Measurements from ENCODE around the gene EOLA1. TPM values are rescaled to one million over a fixed set of nuclear protein-coding genes. Genes with fewer than 3 reads are reported as not detected.

The EOLA1 gene
- total and polyA plus RNA-seq, 2 donors (not counting 1 experiment from before 2014, with no cell fraction given): 13.5 to 14.1 TPM

DNA sequence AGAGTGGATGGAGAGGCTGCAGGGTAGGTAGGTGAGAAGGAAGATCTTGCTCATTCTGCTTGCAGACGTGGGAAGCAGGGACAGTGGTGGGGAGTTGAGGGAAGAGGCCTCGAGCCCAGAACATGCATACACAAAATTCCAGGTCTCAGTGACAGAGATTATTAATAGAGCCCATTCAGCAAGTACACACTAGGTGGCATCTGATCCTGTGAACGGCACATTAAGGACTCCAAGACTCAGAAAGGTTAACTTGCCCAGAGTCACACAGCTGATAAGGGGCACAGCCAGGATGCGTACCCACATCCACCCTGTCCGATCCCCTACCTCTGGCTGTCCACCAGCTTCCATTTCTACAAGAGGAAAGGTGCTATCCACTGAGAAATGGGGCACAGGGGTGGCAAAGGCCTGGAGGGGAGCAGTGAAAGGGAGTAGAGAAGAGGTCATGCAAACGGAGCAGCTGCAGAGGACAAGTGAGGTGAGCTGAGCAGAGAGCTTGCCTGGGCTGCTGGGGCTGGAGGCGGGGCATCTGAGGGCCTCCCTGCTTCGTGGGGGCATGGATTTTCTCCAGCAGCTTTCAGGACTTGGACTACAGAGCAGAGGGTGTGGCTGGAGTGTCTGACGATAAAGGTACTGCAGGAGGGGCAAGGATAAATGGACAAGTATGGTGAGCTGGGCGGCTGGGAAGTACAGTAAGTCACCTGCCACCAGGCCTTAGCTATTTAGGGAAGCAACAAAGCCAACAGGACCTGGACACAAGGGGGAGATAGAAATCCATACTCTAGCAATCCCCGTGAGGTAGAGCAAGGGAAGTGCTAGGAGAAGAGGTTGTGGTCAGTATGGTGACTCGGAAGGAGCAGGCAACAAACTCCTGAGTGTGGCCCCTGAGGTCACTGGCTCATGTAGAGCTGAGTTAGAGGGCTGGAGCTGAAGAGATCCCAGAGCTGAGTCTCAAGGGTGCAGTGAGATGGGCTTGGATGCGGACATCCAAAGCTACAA lies 46.9 kb upstream of the EOLA1 start:
- H3K27ac ChIP-seq (ENCODE audit: insufficient read depth, low read length): no peak overlapping the region
- H4K20me1 ChIP-seq (ENCODE audit: control insufficient read depth, extremely low read depth, insufficient read depth, low read length): no peaks in the 10 kb centered on the region
- no peaks in the 10 kb centered on the region for H3K9me3 ChIP-seq (ENCODE audit: control insufficient read depth, insufficient read depth, low read depth, low read length)
- DNase-seq (ENCODE audit: low read depth in 2 of 2): no peak
- H3K36me3 ChIP-seq (ENCODE audit: control insufficient read depth, insufficient read depth, low read length): peaks cover 6% of the 10 kb centered on the region
- no peak for TF ChIP-seq EZH2 (IDR thresholded peaks at IDR 0.05; ENCODE audit: low read length, missing control alignments)
- TF ChIP-seq, protein P1, sequence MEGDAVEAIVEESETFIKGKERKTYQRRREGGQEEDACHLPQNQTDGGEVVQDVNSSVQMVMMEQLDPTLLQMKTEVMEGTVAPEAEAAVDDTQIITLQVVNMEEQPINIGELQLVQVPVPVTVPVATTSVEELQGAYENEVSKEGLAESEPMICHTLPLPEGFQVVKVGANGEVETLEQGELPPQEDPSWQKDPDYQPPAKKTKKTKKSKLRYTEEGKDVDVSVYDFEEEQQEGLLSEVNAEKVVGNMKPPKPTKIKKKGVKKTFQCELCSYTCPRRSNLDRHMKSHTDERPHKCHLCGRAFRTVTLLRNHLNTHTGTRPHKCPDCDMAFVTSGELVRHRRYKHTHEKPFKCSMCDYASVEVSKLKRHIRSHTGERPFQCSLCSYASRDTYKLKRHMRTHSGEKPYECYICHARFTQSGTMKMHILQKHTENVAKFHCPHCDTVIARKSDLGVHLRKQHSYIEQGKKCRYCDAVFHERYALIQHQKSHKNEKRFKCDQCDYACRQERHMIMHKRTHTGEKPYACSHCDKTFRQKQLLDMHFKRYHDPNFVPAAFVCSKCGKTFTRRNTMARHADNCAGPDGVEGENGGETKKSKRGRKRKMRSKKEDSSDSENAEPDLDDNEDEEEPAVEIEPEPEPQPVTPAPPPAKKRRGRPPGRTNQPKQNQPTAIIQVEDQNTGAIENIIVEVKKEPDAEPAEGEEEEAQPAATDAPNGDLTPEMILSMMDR (conservative IDR thresholded peaks at IDR 0.05 in 1 of 2, IDR thresholded peaks at IDR 0.05 in 1 of 2; ENCODE audit: low read depth in 1 of 2, low read length in 2 of 2): no peak
- no peak overlapping the region for H3K9ac ChIP-seq (ENCODE audit: insufficient read depth, low read length)
- no peaks in the 10 kb centered on the region for H3K27me3 ChIP-seq (ENCODE audit: control insufficient read depth, insufficient read depth, low read length)
- no peak overlapping the region for H3K4me2 ChIP-seq (ENCODE audit: extremely low read depth, insufficient read depth, low read length)
- no peak overlapping the region for H3K4me3 ChIP-seq (replicated peaks in 1 of 4; ENCODE audit: control extremely low read depth in 1 of 4, insufficient read depth in 1 of 4, low read depth in 3 of 4, low read length in 4 of 4)
- H2AFZ ChIP-seq (ENCODE audit: low read length): no peak overlapping the region
- H3K79me2 ChIP-seq (ENCODE audit: control insufficient read depth, insufficient read depth, low read length): no peaks in the 10 kb centered on the region
- peaks cover 8% of the 10 kb centered on the region for H3K4me1 ChIP-seq (ENCODE audit: control insufficient read depth, extremely low read depth, insufficient read depth, low read length)

DNA sequence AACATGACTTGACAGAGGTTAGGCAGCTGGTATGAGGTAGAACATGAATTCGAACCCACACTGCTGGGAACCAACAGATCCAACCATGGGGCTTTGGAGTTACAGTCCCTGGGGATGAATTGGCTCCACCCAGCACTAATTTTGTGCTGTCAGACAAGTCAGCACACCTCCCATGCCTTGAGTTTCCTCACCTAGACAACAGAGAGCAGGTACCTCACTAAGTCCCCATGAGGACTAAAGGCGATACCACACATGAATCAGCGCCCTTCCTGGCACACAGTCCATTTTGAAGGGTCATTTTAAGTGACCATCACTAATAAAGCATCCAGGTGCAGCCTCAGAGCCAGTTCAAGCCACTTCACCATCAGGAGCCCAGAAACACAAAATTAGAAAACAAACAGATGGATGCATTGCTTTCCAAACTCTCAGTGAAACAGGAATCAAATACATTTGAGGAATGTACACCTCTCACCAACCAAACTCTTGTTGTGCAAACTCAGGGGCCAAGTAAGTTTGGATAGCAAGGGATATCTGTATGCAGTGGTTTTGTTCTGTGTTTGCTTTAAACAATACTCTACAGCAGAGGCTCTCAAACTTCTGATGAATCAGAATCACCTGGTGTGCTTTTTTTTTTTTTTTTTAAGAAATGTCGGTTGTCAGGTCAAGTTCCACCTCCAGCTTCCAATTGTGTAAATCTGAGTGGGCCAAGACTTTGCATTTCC lies 45.8 kb upstream of the EOLA1 start:
- H3K27me3 ChIP-seq (ENCODE audit: control insufficient read depth, insufficient read depth, low read length): no peaks in the 10 kb centered on the region
- peaks cover 8% of the 10 kb centered on the region for H3K4me1 ChIP-seq (ENCODE audit: control insufficient read depth, extremely low read depth, insufficient read depth, low read length)
- peaks cover 6% of the 10 kb centered on the region for H3K36me3 ChIP-seq (ENCODE audit: control insufficient read depth, insufficient read depth, low read length)
- H3K4me3 ChIP-seq (replicated peaks in 1 of 4; ENCODE audit: control extremely low read depth in 1 of 4, insufficient read depth in 1 of 4, low read depth in 3 of 4, low read length in 4 of 4): no peak overlapping the region
- H3K9ac ChIP-seq (ENCODE audit: insufficient read depth, low read length): no peak overlapping the region
- peak in 1 of 2 donors; percentile 49 for DNase-seq (ENCODE audit: low read depth in 2 of 2)
- H2AFZ ChIP-seq (ENCODE audit: low read length): no peak overlapping the region
- no peak overlapping the region for H3K27ac ChIP-seq (ENCODE audit: insufficient read depth, low read length)
- TF ChIP-seq EZH2 (IDR thresholded peaks at IDR 0.05; ENCODE audit: low read length, missing control alignments): no peak
- TF ChIP-seq, protein P1 (conservative IDR thresholded peaks at IDR 0.05 in 1 of 2, IDR thresholded peaks at IDR 0.05 in 1 of 2; ENCODE audit: low read depth in 1 of 2, low read length in 2 of 2): no peak
- H3K4me2 ChIP-seq (ENCODE audit: extremely low read depth, insufficient read depth, low read length): no peak overlapping the region
- no peaks in the 10 kb centered on the region for H3K79me2 ChIP-seq (ENCODE audit: control insufficient read depth, insufficient read depth, low read length)
- H3K9me3 ChIP-seq (ENCODE audit: control insufficient read depth, insufficient read depth, low read depth, low read length): no peaks in the 10 kb centered on the region
- H4K20me1 ChIP-seq (ENCODE audit: control insufficient read depth, extremely low read depth, insufficient read depth, low read length): no peaks in the 10 kb centered on the region

DNA sequence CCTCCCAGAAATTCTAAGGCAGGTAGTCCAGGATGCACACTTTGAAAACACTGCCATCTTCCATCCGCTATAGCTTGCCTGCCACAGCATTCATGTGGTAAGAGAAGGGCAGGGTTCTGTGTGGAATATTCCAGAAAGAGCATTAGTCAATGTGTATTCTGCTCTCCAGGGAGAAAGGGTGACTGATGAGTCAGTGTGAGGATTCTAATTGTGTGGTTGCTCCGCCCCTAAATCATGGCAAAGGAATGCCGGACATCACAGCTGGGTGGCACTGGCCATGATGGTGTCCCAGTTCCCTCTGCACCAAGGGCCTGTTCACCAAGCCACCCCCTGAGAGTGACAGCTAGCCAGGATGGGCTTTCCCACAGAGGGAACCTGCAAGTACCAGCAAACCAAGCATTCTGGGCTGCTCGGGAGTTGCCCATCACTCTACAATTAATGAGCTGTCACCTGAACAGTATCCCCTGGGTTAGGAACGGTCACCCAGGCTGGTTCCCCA lies 45.2 kb upstream of the EOLA1 start:
- no peaks in the 10 kb centered on the region for H3K9me3 ChIP-seq (ENCODE audit: control insufficient read depth, insufficient read depth, low read depth, low read length)
- DNase-seq (ENCODE audit: low read depth in 2 of 2): peak; percentile 56 to 88
- no peak overlapping the region for H3K9ac ChIP-seq (ENCODE audit: insufficient read depth, low read length)
- TF ChIP-seq, protein P1 (conservative IDR thresholded peaks at IDR 0.05 in 1 of 2, IDR thresholded peaks at IDR 0.05 in 1 of 2; ENCODE audit: low read depth in 1 of 2, low read length in 2 of 2): no peak
- H3K36me3 ChIP-seq (ENCODE audit: control insufficient read depth, insufficient read depth, low read length): peaks cover 6% of the 10 kb centered on the region
- H4K20me1 ChIP-seq (ENCODE audit: control insufficient read depth, extremely low read depth, insufficient read depth, low read length): no peaks in the 10 kb centered on the region
- H3K4me3 ChIP-seq (replicated peaks in 1 of 4; ENCODE audit: control extremely low read depth in 1 of 4, insufficient read depth in 1 of 4, low read depth in 3 of 4, low read length in 4 of 4): no peak overlapping the region
- no peaks in the 10 kb centered on the region for H3K27me3 ChIP-seq (ENCODE audit: control insufficient read depth, insufficient read depth, low read length)
- no peak overlapping the region for H3K4me2 ChIP-seq (ENCODE audit: extremely low read depth, insufficient read depth, low read length)
- no peaks in the 10 kb centered on the region for H3K79me2 ChIP-seq (ENCODE audit: control insufficient read depth, insufficient read depth, low read length)
- H3K4me1 ChIP-seq (ENCODE audit: control insufficient read depth, extremely low read depth, insufficient read depth, low read length): peaks cover 8% of the 10 kb centered on the region
- H2AFZ ChIP-seq (ENCODE audit: low read length): no peak overlapping the region
- H3K27ac ChIP-seq (ENCODE audit: insufficient read depth, low read length): no peak overlapping the region
